COR-L47 (cell line): ENCODE data around the gene TMC8.
"Not testable (repeated sequence)": the region's sequence is repeated elsewhere in the genome, so short reads cannot be mapped to it uniquely, and the experiment has no call there.

Source experiments
- DNase-seq: peaks from one replicate; lab custom pipeline; 2025; lab: John Stamatoyannopoulos, UW

Gene TMC8

DNA sequence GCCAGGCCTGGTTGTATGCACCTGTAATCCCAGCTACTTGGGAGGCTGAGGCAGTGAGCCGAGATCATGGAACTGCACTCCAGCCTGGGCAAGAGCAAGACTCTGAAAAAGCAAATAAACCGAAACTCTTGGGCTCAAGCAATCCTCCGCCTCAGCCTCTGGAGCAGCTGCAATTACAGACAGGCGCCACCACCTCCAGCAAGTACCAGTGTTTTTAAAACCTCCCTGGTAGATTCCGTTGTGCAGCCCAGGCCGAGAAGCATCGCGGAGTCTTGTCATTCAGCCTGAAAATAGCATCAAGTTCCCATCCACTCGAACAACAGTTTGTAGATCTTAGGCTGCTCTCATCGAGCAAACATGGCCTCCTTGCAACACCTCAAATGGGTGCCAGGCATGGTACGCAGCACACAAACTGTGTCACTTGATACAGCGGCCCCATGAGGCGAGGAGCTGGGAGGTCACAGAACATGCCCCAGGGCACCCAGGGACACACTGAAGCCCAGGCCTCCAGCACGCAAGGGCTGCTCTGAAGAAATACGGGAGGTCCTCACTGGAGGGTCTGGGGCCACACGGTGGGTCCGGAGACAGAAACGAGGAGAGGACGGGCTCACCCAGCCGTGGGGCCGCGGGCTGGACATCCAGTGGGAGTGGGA is 20.1 kb upstream of the TMC8 start:
- DNase-seq = no peak

GRCh38 chr17:78111016-78111726 is 19.4 kb upstream of the TMC8 start:
- DNase-seq = no peak

GRCh38 chr17:78111727-78112517 is 18.6 kb upstream of the TMC8 start:
- no peak for DNase-seq

GRCh38 chr17:78112518-78113471 is 17.8 kb upstream of the TMC8 start:
- DNase-seq = peak; percentile 44

DNA sequence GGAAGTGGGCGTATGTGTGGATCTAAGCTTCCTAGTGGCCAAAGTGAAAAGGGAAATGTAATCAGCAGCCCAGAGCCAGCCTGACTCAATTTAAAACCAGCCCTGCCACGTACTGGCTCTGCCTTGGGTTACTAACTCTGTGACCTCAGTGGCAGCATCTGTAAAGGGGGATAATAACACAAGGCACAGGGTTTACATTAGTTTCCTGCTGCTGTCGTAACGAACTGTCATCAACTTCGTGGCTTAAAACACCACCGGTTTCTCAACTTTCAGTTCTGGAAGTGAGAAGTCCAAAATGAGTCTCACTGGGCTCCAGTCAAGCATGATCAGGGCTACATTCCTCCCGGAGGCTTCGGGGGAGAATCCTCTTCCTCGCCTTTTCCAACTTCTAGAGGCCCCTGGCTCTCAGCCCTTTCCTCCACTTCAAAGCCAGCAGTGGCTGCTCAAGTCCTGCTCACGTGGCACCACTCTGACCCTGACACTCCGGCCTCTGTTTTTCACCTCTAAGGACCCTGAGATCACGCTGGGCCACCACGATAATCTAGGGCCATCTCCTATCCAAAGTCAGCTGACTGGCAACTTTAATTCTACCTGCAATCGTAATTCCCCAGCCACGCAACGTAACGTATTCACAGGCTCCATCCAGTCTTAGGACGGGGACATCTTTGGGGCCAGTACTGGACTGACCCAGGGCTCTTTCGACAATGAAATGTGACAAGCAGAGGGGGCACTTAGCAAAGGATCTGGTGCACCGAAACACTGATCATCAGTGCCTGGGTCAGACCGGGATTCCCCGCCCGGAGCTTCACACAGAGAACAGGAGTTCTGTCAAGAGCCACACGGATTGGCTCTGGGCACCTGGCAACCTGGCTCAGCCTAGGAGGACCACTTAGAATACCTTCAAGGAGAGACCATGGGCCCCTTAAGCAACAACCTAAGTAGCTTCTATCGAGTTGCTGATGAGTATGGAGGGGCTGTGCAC is 16.5 kb upstream of the TMC8 start:
- DNase-seq = no peak

DNA sequence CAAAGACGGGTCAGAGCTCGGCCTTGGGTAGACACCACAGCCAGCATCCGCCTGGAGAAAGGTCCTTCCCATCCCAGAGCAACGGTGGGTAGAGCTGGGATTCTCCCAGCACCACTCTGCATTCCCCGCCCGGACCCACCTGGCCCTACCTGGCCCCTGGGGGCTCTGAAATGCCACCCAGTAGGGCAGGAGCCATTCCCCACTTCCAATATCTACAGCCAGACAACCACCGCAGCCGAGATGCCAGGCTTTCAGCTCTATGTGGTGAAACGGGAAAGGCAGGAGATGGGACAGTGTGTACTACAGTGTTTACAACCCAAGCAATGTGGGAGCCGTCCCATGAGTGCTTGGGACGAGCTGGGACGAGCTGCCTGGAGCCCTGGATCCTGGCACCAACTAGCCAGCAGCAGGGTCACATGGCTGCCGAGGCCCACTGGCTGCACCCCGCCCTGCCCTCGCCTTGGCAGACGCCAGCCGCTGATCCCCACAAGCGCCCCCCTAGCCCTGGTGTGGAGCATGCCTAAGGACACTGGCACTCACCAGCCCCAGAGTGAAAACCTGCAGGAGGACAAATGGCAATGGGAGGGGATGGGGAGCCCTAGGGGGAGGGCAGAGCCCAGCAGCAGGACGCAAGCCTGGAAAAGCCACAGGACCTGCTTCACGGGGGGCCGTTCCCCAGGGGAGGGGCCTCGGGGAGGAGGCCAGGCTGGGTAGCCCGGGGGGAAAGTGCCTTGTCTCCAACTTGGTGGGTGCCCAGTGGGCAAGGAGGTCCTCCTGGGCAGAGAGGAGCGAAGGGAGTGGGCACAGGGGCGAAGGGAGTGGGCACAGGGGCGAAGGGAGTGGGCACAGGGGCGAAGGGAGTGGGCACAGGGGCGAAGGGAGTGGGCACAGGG is 15.5 kb upstream of the TMC8 start:
- DNase-seq = no peak

- not testable (repeated sequence) for DNase-seq
Observed at GRCh38 chr17:78115803-78116202, 14.8 kb upstream of the TMC8 start.

GRCh38 chr17:78116411-78116810 is 14.2 kb upstream of the TMC8 start:
- no peak for DNase-seq

DNA sequence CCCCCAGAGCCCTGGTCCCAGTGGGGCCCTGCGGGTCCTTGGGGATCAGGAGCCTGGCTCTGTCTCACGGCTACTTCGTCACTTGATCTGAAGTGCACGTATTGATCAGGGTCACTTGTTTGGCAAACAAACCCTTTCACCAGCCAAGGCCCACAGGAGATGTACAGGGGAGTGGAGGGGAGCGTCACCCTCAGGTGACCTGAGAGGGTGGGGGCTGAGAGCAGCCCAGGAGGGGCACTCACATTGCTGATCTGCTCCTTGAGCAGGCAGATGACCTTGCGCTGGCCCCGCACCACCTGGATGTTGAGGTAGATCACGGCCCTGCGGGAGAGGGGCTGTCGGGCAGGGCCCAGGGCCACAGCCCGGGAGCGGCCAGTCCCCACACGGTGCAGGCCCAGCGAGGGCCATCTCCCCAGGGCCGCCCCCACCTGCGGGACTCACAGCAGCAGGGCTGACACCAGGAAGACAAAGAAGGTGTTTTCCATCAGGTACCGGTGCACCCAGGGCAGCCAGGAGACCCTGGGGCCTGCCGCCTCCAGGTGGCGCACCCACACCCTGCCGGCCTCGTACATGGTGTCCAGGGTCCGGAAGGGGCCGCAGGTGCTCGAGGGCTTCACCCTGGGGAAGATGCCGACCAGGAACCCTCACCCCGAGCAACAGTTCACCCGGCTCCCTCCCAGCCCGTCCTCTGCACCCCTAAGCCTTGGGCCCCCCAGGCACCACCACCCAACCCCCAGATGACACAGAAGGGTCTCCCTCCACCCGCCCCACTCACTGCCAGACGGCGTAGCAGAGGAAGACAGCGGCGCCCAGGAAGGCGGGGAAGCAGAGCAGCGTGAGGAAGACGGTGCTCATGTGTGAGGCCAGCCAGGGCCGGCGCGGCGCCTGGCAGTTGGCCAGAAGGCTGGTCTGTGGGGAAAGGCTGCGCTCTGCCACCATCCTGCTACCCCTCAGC is 13.3 kb upstream of the TMC8 start:
- peak; percentile 64 for DNase-seq

GRCh38 chr17:78118801-78119241 is 11.8 kb upstream of the TMC8 start:
- no peak for DNase-seq

DNA sequence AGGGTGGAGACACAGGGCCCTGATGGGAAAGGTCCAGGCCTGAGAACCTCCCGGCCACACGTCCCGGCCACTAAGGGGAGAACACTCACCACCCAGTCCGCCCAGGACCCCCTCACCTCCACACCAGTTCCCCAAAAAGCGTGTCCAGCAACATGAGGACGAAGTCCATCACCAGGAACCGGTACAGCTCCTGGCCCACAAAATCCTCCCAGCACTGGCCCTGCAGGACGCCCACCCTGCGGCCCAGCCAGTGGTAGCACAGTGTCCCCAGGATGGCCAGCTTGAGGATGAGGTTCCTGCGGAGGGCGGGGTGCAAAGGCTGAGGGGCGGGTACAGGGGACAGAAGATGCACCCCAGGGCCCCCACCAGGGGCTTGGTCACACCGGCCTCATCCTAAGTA is 10.0 kb upstream of the TMC8 start:
- no peak for DNase-seq

- no peak for DNase-seq
Observed at GRCh38 chr17:78120971-78121800, 9.4 kb upstream of the TMC8 start.

DNA sequence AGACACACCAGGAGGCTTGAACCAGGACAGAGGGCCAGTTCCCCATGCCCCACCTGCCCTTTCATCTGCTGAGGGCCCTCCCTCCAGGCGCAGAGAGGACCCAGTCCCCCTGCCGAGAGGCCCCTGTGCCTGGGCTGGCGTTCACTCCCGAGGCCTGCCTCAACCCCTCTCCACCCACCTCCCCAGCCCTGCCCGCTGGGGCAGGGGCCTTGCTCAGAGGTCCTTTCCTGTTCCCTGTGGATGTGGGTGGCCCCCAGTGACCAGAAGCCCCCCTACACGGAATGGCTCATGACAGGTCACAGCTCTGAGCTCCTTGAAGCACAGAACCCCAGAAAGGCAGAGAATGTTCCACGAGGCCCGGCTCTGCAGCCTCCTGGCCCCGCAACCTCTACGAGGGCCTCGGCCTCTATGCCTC is 8.8 kb upstream of the TMC8 start:
- no peak for DNase-seq

GRCh38 chr17:78122216-78122930 is 8.2 kb upstream of the TMC8 start:
- no peak for DNase-seq

- DNase-seq = no peak
Observed at GRCh38 chr17:78122931-78123249, 7.7 kb upstream of the TMC8 start.

DNA sequence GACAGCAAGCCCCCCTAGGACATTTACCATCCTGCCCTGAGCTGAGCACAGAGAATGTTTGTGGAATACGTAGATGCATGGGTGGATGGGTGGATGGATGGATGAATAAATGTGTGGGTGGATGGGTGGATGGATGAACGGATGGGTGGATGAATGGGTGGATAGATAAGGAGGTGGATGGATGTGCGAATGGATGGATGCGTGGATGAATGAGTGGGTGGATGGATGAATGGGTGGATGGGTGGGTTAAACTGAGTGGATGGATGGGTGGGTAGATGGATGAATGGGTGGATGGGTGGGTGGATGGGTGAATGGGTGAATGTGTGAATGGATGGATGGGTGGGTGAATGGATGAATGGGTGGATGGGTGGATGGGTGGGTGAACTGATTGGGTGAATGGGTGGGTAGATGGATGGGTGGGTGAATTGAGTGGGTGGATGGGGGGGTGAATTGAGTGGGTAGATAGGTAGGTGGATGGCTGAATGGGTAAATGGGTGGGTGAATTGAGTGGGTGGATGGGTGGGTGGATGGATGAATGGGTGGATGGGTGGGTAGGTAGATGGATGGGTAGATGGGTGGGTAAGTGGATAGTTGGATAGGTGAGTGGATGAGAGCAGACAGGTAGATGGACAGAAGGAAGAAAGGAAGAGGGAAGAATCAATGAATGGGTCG is 7.2 kb upstream of the TMC8 start:
- DNase-seq = no peak
